Stimulated activated CD8-positive, alpha-beta memory T cell treated with anti-CD3 and anti-CD28 coated beads, Interleukin-15, amount 100 ng/mL, for 48 hours (primary cell): ENCODE data around the gene MTG2.

Source experiments
- DNase-seq, 2 donors: peaks; one replicate each; pipeline ENCODE4 v3.0.0-alpha.2; 2020; ENCODE audit warnings: low read depth in 2 of 2

MTG2 gene

GRCh38 chr20:62219992-62220665, 37.3 kb downstream of the MTG2 start, which contains the start of gene HRH3:
Gene HRH3, minus strand, starts transcription at chr20:62220278. Its CDS starts 308 bp downstream, at chr20:62219970.
- no peak for DNase-seq

GRCh38 chr20:62220666-62221568, 38.1 kb downstream of the MTG2 start:
- DNase-seq, result no peak

- DNase-seq, result no peak
Measured at GRCh38 chr20:62222266-62222850, 39.5 kb downstream of the MTG2 start.

GRCh38 chr20:62222972-62223371, 40.1 kb downstream of the MTG2 start:
- DNase-seq, result no peak

- no peak for DNase-seq
Measured at GRCh38 chr20:62223571-62223970, 40.7 kb downstream of the MTG2 start.

GRCh38 chr20:62224113-62224855, 41.5 kb downstream of the MTG2 start:
- DNase-seq, result no peak

GRCh38 chr20:62225026-62225425, 42.2 kb downstream of the MTG2 start:
- no peak for DNase-seq

GRCh38 chr20:62225820-62226635, 43.2 kb downstream of the MTG2 start:
- DNase-seq, result no peak

GRCh38 chr20:62226707-62227590, 44.1 kb downstream of the MTG2 start:
- DNase-seq, result no peak

- no peak for DNase-seq
Measured at GRCh38 chr20:62227591-62227976, 44.8 kb downstream of the MTG2 start.

GRCh38 chr20:62227977-62228958, 45.4 kb downstream of the MTG2 start:
- DNase-seq, result no peak

- DNase-seq, result no peak
Measured at GRCh38 chr20:62228982-62229545, 46.2 kb downstream of the MTG2 start.

- no peak for DNase-seq
Measured at GRCh38 chr20:62229667-62230066, 46.8 kb downstream of the MTG2 start.

- no peak for DNase-seq
Measured at GRCh38 chr20:62230276-62230675, 47.4 kb downstream of the MTG2 start.

- DNase-seq, result no peak
Measured at GRCh38 chr20:62230696-62231095, 47.9 kb downstream of the MTG2 start.

GRCh38 chr20:62231292-62231691, 48.5 kb downstream of the MTG2 start:
- DNase-seq, result no peak

GRCh38 chr20:62232194-62232593, 49.4 kb downstream of the MTG2 start:
- DNase-seq, result no peak
